Fibroblast of lung (primary cell): ENCODE data around the gene RAB1A. TPM values are rescaled to one million over a fixed set of nuclear protein-coding genes. Genes with fewer than 3 reads are reported as not detected.
A peak's percentile ranks its signal among the peaks of the same experiment; 100 is the strongest.

ENCODE experiments used
- DNase-seq, 2 donors: peaks; one replicate each; pipeline versions ENCODE4 v3.0.0 to v3.0.0-alpha.2; 2010; ENCODE audit warnings: low read depth in 2 of 2
- H2AFZ ChIP-seq: 2 replicates; pipeline ENCODE4 v1.5.1; 2012; ENCODE audit warnings: low read length, control low read depth, inconsistent platforms
- H3K27ac ChIP-seq: 2 replicates; pipeline ENCODE4 v1.5.1; 2011; ENCODE audit warnings: low read length, control low read depth; ENCODE audit not compliant: insufficient read depth
- H3K27me3 ChIP-seq: 2 replicates; pipeline ENCODE4 v1.5.1; 2011; ENCODE audit warnings: mild to moderate bottlenecking, low read length; ENCODE audit not compliant: control insufficient read depth, insufficient read depth
- H3K36me3 ChIP-seq: 2 replicates; pipeline ENCODE4 v1.5.1; 2011; ENCODE audit warnings: low read length; ENCODE audit not compliant: control insufficient read depth, insufficient read depth
- H3K4me1 ChIP-seq: 2 replicates; pipeline ENCODE4 v1.5.1; 2011; ENCODE audit warnings: low read length; ENCODE audit not compliant: control insufficient read depth, insufficient read depth; ENCODE audit errors: extremely low read depth
- H3K4me2 ChIP-seq: 2 replicates; pipeline ENCODE4 v1.5.1; 2011; ENCODE audit warnings: low read length, control low read depth; ENCODE audit not compliant: insufficient read depth; ENCODE audit errors: extremely low read depth
- H3K4me3 ChIP-seq, 4 experiments: fragments of 200-600 bp in 1 of 4; sonication (generic) in 1 of 4; replicated peaks in 1 of 4; 2 replicates each; pipeline ENCODE4 v1.5.1; 2011 to 2016; ENCODE audit warnings: low read length in 4 of 4, low read depth in 3 of 4, mild to moderate bottlenecking in 3 of 4, control low read depth in 2 of 4, inconsistent platforms in 1 of 4, mixed read lengths in 1 of 4; ENCODE audit not compliant: insufficient read depth in 1 of 4; ENCODE audit errors: control extremely low read depth in 1 of 4
- H3K79me2 ChIP-seq: 2 replicates; pipeline ENCODE4 v1.5.1; 2012; ENCODE audit warnings: mild to moderate bottlenecking, low read length, inconsistent platforms; ENCODE audit not compliant: control insufficient read depth, insufficient read depth
- H3K9ac ChIP-seq: 2 replicates; pipeline ENCODE4 v1.5.1; 2011; ENCODE audit warnings: mild to moderate bottlenecking, low read length, control low read depth; ENCODE audit not compliant: insufficient read depth
- H3K9me3 ChIP-seq: 2 replicates; pipeline ENCODE4 v1.5.1; 2012; ENCODE audit warnings: low read depth, low read length; ENCODE audit not compliant: control insufficient read depth, insufficient read depth
- H4K20me1 ChIP-seq: 2 replicates; pipeline ENCODE4 v1.5.1; 2011; ENCODE audit warnings: low read length; ENCODE audit not compliant: control insufficient read depth, insufficient read depth; ENCODE audit errors: extremely low read depth
- CTCF ChIP-seq, 2 donors: IDR thresholded peaks in 1 of 2; conservative IDR thresholded peaks in 1 of 2; 1 replicate in 1 of 2; 2 replicates in 1 of 2; pipeline ENCODE4 v1.5.1; 2011 to 2012; ENCODE audit warnings: low read length in 2 of 2, control low read depth in 1 of 2, inconsistent platforms in 1 of 2, low read depth in 1 of 2, mild to moderate bottlenecking in 1 of 2
- EZH2 ChIP-seq: IDR thresholded peaks from 2 replicates; pipeline ENCODE4 v1.5.1; 2012; ENCODE audit warnings: low read length, control low read depth, mild to moderate bottlenecking; ENCODE audit errors: missing control alignments
- polyA plus RNA-seq, 2 donors: library from polyadenylated mRNA; depleted of rRNA in 1 of 2; stranded (reverse) in 1 of 2; unstranded in 1 of 2; fragments of >200 nt; gene quantifications; 2 replicates each; pipeline ENCODE4 v1.2.1, GENCODE V29; 2011 to 2012; ENCODE audit warnings: missing spikeins in 1 of 2
- total RNA-seq: library from RNA; depleted of rRNA; stranded (reverse); fragments of >200 nt; gene quantifications from 2 replicates; pipeline ENCODE4 v1.2.1, GENCODE V29; 2014

Gene RAB1A
- total and polyA plus RNA-seq, 2 donors (not counting 1 experiment from before 2014, with no cell fraction given) = 89.8 to 289 TPM

DNA sequence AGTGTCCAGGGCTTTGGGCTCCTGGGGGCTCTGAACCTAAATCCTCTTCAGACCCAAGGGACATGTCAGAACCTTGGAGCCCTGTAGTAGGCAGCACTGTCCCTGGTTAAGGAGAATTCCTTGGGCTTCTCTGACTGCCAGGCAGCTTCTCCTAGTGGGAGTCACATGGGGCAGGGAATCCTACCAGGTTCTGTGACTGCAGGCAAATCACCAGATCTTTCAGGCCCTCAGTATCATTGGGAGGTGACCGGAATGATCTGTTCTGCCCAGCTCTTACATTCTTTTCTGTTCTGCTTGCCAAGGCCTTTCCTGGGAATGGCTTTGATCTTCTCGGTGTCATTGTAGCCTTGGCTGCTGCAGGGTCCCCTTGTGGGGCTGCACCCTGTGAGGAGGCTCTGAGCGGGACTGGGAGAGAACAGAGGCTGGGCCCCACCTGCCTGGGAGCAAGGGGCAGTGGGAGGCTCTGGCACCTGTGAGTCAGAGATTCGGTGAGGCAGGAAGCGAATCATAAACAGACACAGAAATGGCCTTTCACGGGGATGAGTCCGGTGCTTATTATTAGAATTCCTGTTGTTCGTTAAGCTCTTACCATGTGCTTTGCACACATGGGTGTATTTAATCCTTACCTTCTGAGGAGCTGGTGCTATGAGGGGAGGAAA is 59.6 kb downstream of the RAB1A start:
- H3K4me3 ChIP-seq = no peak overlapping the region
- H3K4me2 ChIP-seq = no peak overlapping the region
- DNase-seq = peak; percentile 31 to 54
- H4K20me1 ChIP-seq = no peaks in the 10 kb centered on the region
- peaks cover 14% of the 10 kb centered on the region for H3K36me3 ChIP-seq
- TF ChIP-seq CTCF (conservative IDR thresholded peaks at IDR 0.05 in 1 of 2, IDR thresholded peaks at IDR 0.05 in 1 of 2; ENCODE audit: low read depth in 1 of 2, low read length in 2 of 2) (peak in 1 of 2 donors; percentile 26), EZH2 (no peak)
- peaks cover 15% of the 10 kb centered on the region for H3K4me1 ChIP-seq
- peak overlapping the region; percentile 37 for H3K27ac ChIP-seq
- H2AFZ ChIP-seq = no peak overlapping the region
- H3K79me2 ChIP-seq = peaks cover 5% of the 10 kb centered on the region
- no peaks in the 10 kb centered on the region for H3K9me3 ChIP-seq
- no peaks in the 10 kb centered on the region for H3K27me3 ChIP-seq
- H3K9ac ChIP-seq = no peak overlapping the region

DNA sequence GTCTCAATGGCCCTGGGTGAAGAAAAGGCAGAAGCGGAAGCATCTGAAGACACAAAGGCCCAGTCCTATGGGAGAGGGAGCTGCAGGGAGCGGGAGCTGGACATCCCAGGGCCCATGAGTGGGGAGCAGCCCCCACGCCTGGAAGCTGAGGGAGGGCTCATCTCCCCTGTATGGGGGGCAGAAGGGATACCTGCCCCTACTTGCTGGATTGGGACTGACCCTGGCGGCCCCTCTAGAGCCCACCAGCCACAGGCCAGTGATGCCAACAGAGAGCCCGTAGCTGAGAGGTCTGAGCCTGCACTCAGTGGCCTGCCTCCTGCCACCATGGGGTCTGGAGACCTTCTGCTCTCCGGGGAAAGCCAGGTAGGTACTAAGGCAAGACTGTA is 60.5 kb downstream of the RAB1A start:
- no peak overlapping the region for H3K27ac ChIP-seq
- H3K79me2 ChIP-seq = peaks cover 5% of the 10 kb centered on the region
- peaks cover 18% of the 10 kb centered on the region for H3K4me1 ChIP-seq
- peaks cover 14% of the 10 kb centered on the region for H3K36me3 ChIP-seq
- no peak overlapping the region for H3K4me2 ChIP-seq
- no peak overlapping the region for H3K4me3 ChIP-seq
- no peak overlapping the region for H2AFZ ChIP-seq
- H3K27me3 ChIP-seq = no peaks in the 10 kb centered on the region
- no peak overlapping the region for H3K9ac ChIP-seq
- H4K20me1 ChIP-seq = no peaks in the 10 kb centered on the region
- no peak for TF ChIP-seq EZH2
- TF ChIP-seq CTCF (conservative IDR thresholded peaks at IDR 0.05 in 1 of 2, IDR thresholded peaks at IDR 0.05 in 1 of 2; ENCODE audit: low read depth in 1 of 2, low read length in 2 of 2) = no peak
- no peaks in the 10 kb centered on the region for H3K9me3 ChIP-seq
- no peak for DNase-seq

GRCh38 chr2:65067806-65068553 is 61.9 kb downstream of the RAB1A start:
- H3K4me1 ChIP-seq = peaks cover 21% of the 10 kb centered on the region
- TF ChIP-seq CTCF (conservative IDR thresholded peaks at IDR 0.05 in 1 of 2, IDR thresholded peaks at IDR 0.05 in 1 of 2; ENCODE audit: low read depth in 1 of 2, low read length in 2 of 2) (no peak), EZH2 (no peak)
- H2AFZ ChIP-seq = no peak overlapping the region
- peaks cover 11% of the 10 kb centered on the region for H3K36me3 ChIP-seq
- H3K9ac ChIP-seq = no peak overlapping the region
- H3K4me3 ChIP-seq = no peak overlapping the region
- no peaks in the 10 kb centered on the region for H3K9me3 ChIP-seq
- H3K27me3 ChIP-seq = no peaks in the 10 kb centered on the region
- no peak overlapping the region for H3K27ac ChIP-seq
- H3K4me2 ChIP-seq = no peak overlapping the region
- H3K79me2 ChIP-seq = peaks cover 8% of the 10 kb centered on the region
- H4K20me1 ChIP-seq = no peaks in the 10 kb centered on the region
- DNase-seq = no peak
